ENCODE data around the gene CDH8.

Gene CDH8

DNA sequence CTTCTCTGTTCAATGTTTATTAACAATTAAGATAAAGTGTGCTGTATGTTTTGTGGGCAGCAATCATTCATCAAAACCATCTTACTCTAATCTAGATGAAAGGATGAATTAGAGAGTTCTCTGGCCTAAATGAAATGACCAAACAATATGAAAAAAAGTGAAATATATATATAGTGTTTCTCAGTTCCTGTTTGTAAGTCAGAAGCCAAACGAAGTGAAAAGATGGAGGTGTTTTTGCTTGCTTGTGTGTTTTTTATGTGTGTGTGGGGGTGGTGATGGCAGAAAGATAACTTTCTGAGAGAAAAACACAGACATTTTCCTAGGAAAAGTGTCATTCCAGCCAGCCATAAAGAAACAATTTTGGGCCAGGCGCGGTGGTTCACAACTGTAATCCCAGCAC lies 138.6 kb downstream of the CDH8 start:
- Histone ChIP-seq H3K27me3 (ENCODE audit: insufficient read depth, low read length) (no peaks in the 10 kb centered on the region), H4K12ac (ENCODE audit: low read depth, low read length) (no peak overlapping the region), H3K18ac (ENCODE audit: low read length) (no peak overlapping the region), H3K4me1 (ENCODE audit: control insufficient read depth in 1 of 2, insufficient read depth in 2 of 2, low read length in 2 of 2) (no peaks in the 10 kb centered on the region), H3K23ac (ENCODE audit: low read length) (no peak overlapping the region), H2AK5ac (ENCODE audit: low read length) (no peak overlapping the region), H4K8ac (ENCODE audit: low read depth, low read length) (no peak overlapping the region), H4K91ac (ENCODE audit: low read depth, low read length) (no peak overlapping the region), H3K79me2 (ENCODE audit: control insufficient read depth, insufficient read depth, low read length, poor library complexity) (no peaks in the 10 kb centered on the region), H2AFZ (ENCODE audit: insufficient read depth, low read length, poor library complexity) (no peak overlapping the region), H3K27ac (ENCODE audit: low read depth, low read length) (no peak overlapping the region), H3K4me2 (ENCODE audit: low read length) (no peak overlapping the region), H2BK5ac (ENCODE audit: low read depth, low read length, poor library complexity) (no peak overlapping the region), H3K4ac (ENCODE audit: low read depth, low read length) (no peak overlapping the region), H3K36me3 (ENCODE audit: control insufficient read depth in 1 of 2, insufficient read depth in 2 of 2, low read length in 2 of 2) (no peaks in the 10 kb centered on the region), H3K14ac (ENCODE audit: low read length) (no peak overlapping the region), H3K9me3 (ENCODE audit: insufficient read depth, low read depth, low read length) (no peaks in the 10 kb centered on the region), H3K4me3 (ENCODE audit: low read depth, low read length) (no peak overlapping the region), H3K79me1 (ENCODE audit: low read length) (no peaks in the 10 kb centered on the region), H2BK120ac (ENCODE audit: insufficient read depth, low read length, poor library complexity) (no peak overlapping the region), H2BK12ac (ENCODE audit: low read length) (no peak overlapping the region), H3K9ac (ENCODE audit: low read length) (no peak overlapping the region)
- no peak for DNase-seq
- WGBS (ENCODE audit: extremely low coverage, insufficient coverage, insufficient read length), result no CpG with 5 or more reads among the region's 3 CpGs

DNA sequence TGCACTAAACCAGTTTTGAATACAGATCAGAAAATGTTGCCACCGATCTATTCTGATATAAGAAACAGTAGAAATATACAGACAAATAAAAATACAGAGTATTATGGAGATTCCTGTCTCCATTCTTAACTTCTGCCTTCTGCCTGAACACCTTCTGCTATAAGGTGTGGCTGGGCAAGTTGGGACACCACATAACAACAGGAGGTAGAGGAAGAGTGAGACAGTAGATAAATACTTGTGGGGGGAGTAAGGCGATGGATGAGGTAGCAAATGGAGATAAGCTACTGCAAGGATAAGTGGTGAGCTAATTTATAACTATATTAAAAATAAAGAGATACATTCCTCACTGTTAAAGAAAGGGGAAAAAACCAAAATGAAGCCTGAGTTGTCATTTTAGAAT lies 143.7 kb downstream of the CDH8 start:
- no peaks in the 10 kb centered on the region for H3K9me3 ChIP-seq (ENCODE audit: insufficient read depth, low read depth, low read length)
- no peaks in the 10 kb centered on the region for H3K36me3 ChIP-seq (ENCODE audit: control insufficient read depth in 1 of 2, insufficient read depth in 2 of 2, low read length in 2 of 2)
- no peak overlapping the region for H2BK120ac ChIP-seq (ENCODE audit: insufficient read depth, low read length, poor library complexity)
- no peak overlapping the region for H2BK12ac ChIP-seq (ENCODE audit: low read length)
- no peak overlapping the region for H3K18ac ChIP-seq (ENCODE audit: low read length)
- no peaks in the 10 kb centered on the region for H3K27me3 ChIP-seq (ENCODE audit: insufficient read depth, low read length)
- no peak overlapping the region for H3K4me3 ChIP-seq (ENCODE audit: low read depth, low read length)
- no peak overlapping the region for H4K91ac ChIP-seq (ENCODE audit: low read depth, low read length)
- no peak overlapping the region for H3K4ac ChIP-seq (ENCODE audit: low read depth, low read length)
- peaks cover 4% of the 10 kb centered on the region in 2 experiments for H3K4me1 ChIP-seq (ENCODE audit: control insufficient read depth in 1 of 2, insufficient read depth in 2 of 2, low read length in 2 of 2)
- H4K12ac ChIP-seq (ENCODE audit: low read depth, low read length), result no peak overlapping the region
- H3K27ac ChIP-seq (ENCODE audit: low read depth, low read length), result no peak overlapping the region
- H3K79me2 ChIP-seq (ENCODE audit: control insufficient read depth, insufficient read depth, low read length, poor library complexity), result no peaks in the 10 kb centered on the region
- no peak overlapping the region for H4K8ac ChIP-seq (ENCODE audit: low read depth, low read length)
- H3K4me2 ChIP-seq (ENCODE audit: low read length), result no peak overlapping the region
- peaks cover 2% of the 10 kb centered on the region for H3K79me1 ChIP-seq (ENCODE audit: low read length)
- no CpG with 5 or more reads among the region's 2 CpGs for WGBS (ENCODE audit: extremely low coverage, insufficient coverage, insufficient read length)
- no peak overlapping the region for H2BK5ac ChIP-seq (ENCODE audit: low read depth, low read length, poor library complexity)
- H3K23ac ChIP-seq (ENCODE audit: low read length), result no peak overlapping the region
- DNase-seq, result no peak
- H2AK5ac ChIP-seq (ENCODE audit: low read length), result no peak overlapping the region
- H2AFZ ChIP-seq (ENCODE audit: insufficient read depth, low read length, poor library complexity), result no peak overlapping the region
- H3K14ac ChIP-seq (ENCODE audit: low read length), result no peak overlapping the region
- no peak overlapping the region for H3K9ac ChIP-seq (ENCODE audit: low read length)

- Histone ChIP-seq H3K23ac (ENCODE audit: low read length) (no peak overlapping the region), H3K4me1 (ENCODE audit: control insufficient read depth in 1 of 2, insufficient read depth in 2 of 2, low read length in 2 of 2) (peaks cover 4% of the 10 kb centered on the region in 2 experiments), H3K27me3 (ENCODE audit: insufficient read depth, low read length) (no peaks in the 10 kb centered on the region), H2BK120ac (ENCODE audit: insufficient read depth, low read length, poor library complexity) (no peak overlapping the region), H4K91ac (ENCODE audit: low read depth, low read length) (no peak overlapping the region), H4K8ac (ENCODE audit: low read depth, low read length) (no peak overlapping the region), H2AFZ (ENCODE audit: insufficient read depth, low read length, poor library complexity) (no peak overlapping the region), H4K12ac (ENCODE audit: low read depth, low read length) (no peak overlapping the region), H3K27ac (ENCODE audit: low read depth, low read length) (no peak overlapping the region), H3K79me1 (ENCODE audit: low read length) (peaks cover 5% of the 10 kb centered on the region), H3K9ac (ENCODE audit: low read length) (no peak overlapping the region), H3K4me2 (ENCODE audit: low read length) (no peak overlapping the region), H3K14ac (ENCODE audit: low read length) (no peak overlapping the region), H3K4me3 (ENCODE audit: low read depth, low read length) (no peak overlapping the region), H3K4ac (ENCODE audit: low read depth, low read length) (no peak overlapping the region), H2BK5ac (ENCODE audit: low read depth, low read length, poor library complexity) (no peak overlapping the region), H3K9me3 (ENCODE audit: insufficient read depth, low read depth, low read length) (no peaks in the 10 kb centered on the region), H2BK12ac (ENCODE audit: low read length) (no peak overlapping the region), H3K36me3 (ENCODE audit: control insufficient read depth in 1 of 2, insufficient read depth in 2 of 2, low read length in 2 of 2) (peaks cover 0 to 2% of the 10 kb centered on the region in 2 experiments), H3K18ac (ENCODE audit: low read length) (no peak overlapping the region), H3K79me2 (ENCODE audit: control insufficient read depth, insufficient read depth, low read length, poor library complexity) (no peaks in the 10 kb centered on the region), H2AK5ac (ENCODE audit: low read length) (no peak overlapping the region)
- no CpG with 5 or more reads among the region's 3 CpGs for WGBS (ENCODE audit: extremely low coverage, insufficient coverage, insufficient read length)
- no peak for DNase-seq
Observed at GRCh38 chr16:61891460-61891859, 144.8 kb downstream of the CDH8 start.

DNA sequence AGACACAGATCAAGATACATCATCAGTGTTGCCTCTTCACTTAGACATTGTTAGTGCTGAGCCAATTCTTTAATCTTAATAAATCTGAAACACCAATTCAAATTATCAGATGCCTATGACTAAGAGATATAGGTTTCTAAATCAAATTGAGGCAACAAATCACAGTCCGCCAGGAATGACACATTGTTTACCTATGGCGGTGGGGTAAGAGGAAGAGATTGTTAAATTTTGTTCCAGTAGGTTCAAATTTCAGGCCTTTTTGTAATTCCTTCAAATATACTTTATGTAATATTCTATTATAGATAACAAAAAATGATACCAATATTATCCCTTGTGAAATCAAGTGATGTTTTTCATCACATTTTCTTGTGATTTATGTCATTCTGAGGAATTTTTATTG lies 145.9 kb downstream of the CDH8 start:
- Histone ChIP-seq H3K79me2 (ENCODE audit: control insufficient read depth, insufficient read depth, low read length, poor library complexity) (no peaks in the 10 kb centered on the region), H4K12ac (ENCODE audit: low read depth, low read length) (no peak overlapping the region), H2AFZ (ENCODE audit: insufficient read depth, low read length, poor library complexity) (no peak overlapping the region), H3K18ac (ENCODE audit: low read length) (no peak overlapping the region), H3K4me3 (ENCODE audit: low read depth, low read length) (no peak overlapping the region), H3K79me1 (ENCODE audit: low read length) (peaks cover 5% of the 10 kb centered on the region), H4K91ac (ENCODE audit: low read depth, low read length) (no peak overlapping the region), H3K14ac (ENCODE audit: low read length) (no peak overlapping the region), H2AK5ac (ENCODE audit: low read length) (no peak overlapping the region), H3K9ac (ENCODE audit: low read length) (no peak overlapping the region), H3K27me3 (ENCODE audit: insufficient read depth, low read length) (no peaks in the 10 kb centered on the region), H2BK5ac (ENCODE audit: low read depth, low read length, poor library complexity) (no peak overlapping the region), H3K4me1 (ENCODE audit: control insufficient read depth in 1 of 2, insufficient read depth in 2 of 2, low read length in 2 of 2) (peaks cover 4% of the 10 kb centered on the region in 2 experiments), H3K27ac (ENCODE audit: low read depth, low read length) (no peak overlapping the region), H3K36me3 (ENCODE audit: control insufficient read depth in 1 of 2, insufficient read depth in 2 of 2, low read length in 2 of 2) (peaks cover 0 to 2% of the 10 kb centered on the region in 2 experiments), H2BK120ac (ENCODE audit: insufficient read depth, low read length, poor library complexity) (no peak overlapping the region), H4K8ac (ENCODE audit: low read depth, low read length) (no peak overlapping the region), H3K4ac (ENCODE audit: low read depth, low read length) (no peak overlapping the region), H2BK12ac (ENCODE audit: low read length) (no peak overlapping the region), H3K9me3 (ENCODE audit: insufficient read depth, low read depth, low read length) (no peaks in the 10 kb centered on the region), H3K4me2 (ENCODE audit: low read length) (no peak overlapping the region), H3K23ac (ENCODE audit: low read length) (no peak overlapping the region)
- DNase-seq, result no peak
- WGBS (ENCODE audit: extremely low coverage, insufficient coverage, insufficient read length), result no CpG with 5 or more reads among the region's 2 CpGs
